ENCODE data around the gene CCDC122.

Gene CCDC122

GRCh38 chr13:43802511-43802910 is 77.0 kb downstream of the CCDC122 start:
- no peak for DNase-seq (ENCODE audit: low spot score)

GRCh38 chr13:43800828-43801227 is 78.7 kb downstream of the CCDC122 start:
- no peak for DNase-seq (ENCODE audit: low spot score)

- DNase-seq (ENCODE audit: low spot score) = no peak
These were observed 80.3 kb downstream of the CCDC122 start for GRCh38 chr13:43799191-43799590.

- no peak for DNase-seq (ENCODE audit: low spot score)
These were observed 81.7 kb downstream of the CCDC122 start for GRCh38 chr13:43797869-43798268.

- DNase-seq (ENCODE audit: low spot score) = no peak
These were observed 82.4 kb downstream of the CCDC122 start for GRCh38 chr13:43797159-43797558.

- no peak for DNase-seq (ENCODE audit: low spot score)
These were observed 85.1 kb downstream of the CCDC122 start for GRCh38 chr13:43794416-43794815.

- DNase-seq (ENCODE audit: low spot score) = no peak
These were observed 87.3 kb downstream of the CCDC122 start for GRCh38 chr13:43792076-43792881.

GRCh38 chr13:43787997-43788396 is 91.5 kb downstream of the CCDC122 start:
- DNase-seq (ENCODE audit: low spot score) = peak; percentile 58

DNA sequence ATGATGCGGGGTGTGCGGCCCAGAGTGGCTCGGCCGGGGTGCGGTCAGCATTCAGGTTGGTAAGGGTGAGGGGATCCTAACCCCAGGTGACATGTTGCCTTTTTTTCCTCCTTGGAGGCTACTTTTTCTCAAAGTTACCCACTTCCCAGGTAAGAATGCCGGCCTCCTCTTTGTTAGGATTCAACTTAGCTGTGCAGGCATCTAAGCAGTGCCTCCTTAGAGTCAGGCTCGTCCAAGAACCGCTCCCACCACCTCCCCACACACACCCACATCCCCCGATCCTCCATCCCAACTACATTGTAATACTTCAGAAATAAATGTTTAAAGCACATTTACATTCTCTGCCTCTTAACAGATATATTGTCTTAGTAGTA is 92.0 kb downstream of the CCDC122 start:
- DNase-seq (ENCODE audit: low spot score) = no peak

GRCh38 chr13:43786766-43787517 is 92.6 kb downstream of the CCDC122 start, which contains the start of gene ENOX1:
Gene ENOX1 (minus strand): TSS chr13:43786972.
- DNase-seq (ENCODE audit: low spot score) = peak; percentile 68

GRCh38 chr13:43786472-43786765 is 93.1 kb downstream of the CCDC122 start:
- DNase-seq (ENCODE audit: low spot score) = no peak

All from AG08395 (cell line).